WTC11 (cell line): ENCODE data around the gene RBFA. TPM values are rescaled to one million over a fixed set of nuclear protein-coding genes. Genes with fewer than 3 reads are reported as not detected.

Source experiments
- ATAC-seq: fragments of 200-7000 bp; cut with Tn5 transposase; 2 replicates; pipeline ENCODE4 v1.10.0; 2021; ENCODE audit warnings: mild to moderate bottlenecking, moderate library complexity
- CTCF ChIA-PET: fragments of 300-600 bp; sonication (Branson Sonifier 250); formaldehyde crosslinking; loops from one replicate; lab custom pipeline; 2021; ENCODE audit warnings: antibody characterized with exemption; lab: Charles Lee
- POLR2A ChIA-PET: fragments of 350-600 bp; sonication (Branson Sonifier 250); formaldehyde crosslinking; loops from one replicate; lab custom pipeline; 2021; ENCODE audit warnings: antibody characterized with exemption; lab: Charles Lee
- DNase-seq: peaks from one replicate; pipeline ENCODE4 v3.0.0; 2021; ENCODE audit warnings: low spot score
- H3K27ac Mint-ChIP-seq: 2 replicates; pipeline ENCODE4 v1.8.0; 2021; ENCODE audit warnings: mixed read lengths
- H3K27me3 Mint-ChIP-seq: 2 replicates; pipeline ENCODE4 v1.8.0; 2021; ENCODE audit warnings: low read depth, mild to moderate bottlenecking, moderate library complexity, mixed read lengths
- H3K36me3 Mint-ChIP-seq: 2 replicates; pipeline ENCODE4 v1.8.0; 2021; ENCODE audit warnings: mixed read lengths
- H3K4me1 Mint-ChIP-seq: 2 replicates; pipeline ENCODE4 v1.8.0; 2022; ENCODE audit warnings: mixed read lengths
- H3K4me3 Mint-ChIP-seq: 2 replicates; pipeline ENCODE4 v1.8.0; 2021; ENCODE audit warnings: mild to moderate bottlenecking, moderate library complexity, mixed read lengths
- H3K9me3 Mint-ChIP-seq: 2 replicates; pipeline ENCODE4 v1.8.0; 2021; ENCODE audit warnings: mixed read lengths
- ARID4B ChIP-seq: sonication (generic); formaldehyde crosslinking; IDR thresholded peaks from 2 replicates; pipeline ENCODE4 v1.8.0; 2023; ENCODE audit warnings: missing genetic modification reagents, mild to moderate bottlenecking, borderline replicate concordance
- CTCF ChIP-seq: fragments of 200-600 bp; IDR thresholded peaks from 2 replicates; pipeline ENCODE4 v1.8.0; 2022; ENCODE audit warnings: antibody characterized with exemption
- FOXK1 ChIP-seq: sonication (generic); formaldehyde crosslinking; IDR thresholded peaks from 2 replicates; pipeline ENCODE4 v1.8.0; 2022; ENCODE audit warnings: mild to moderate bottlenecking, moderate library complexity, missing genetic modification reagents
- MYBL2 ChIP-seq: sonication (generic); formaldehyde crosslinking; IDR thresholded peaks from 2 replicates; pipeline ENCODE4 v1.8.1; 2023; ENCODE audit warnings: mild to moderate bottlenecking, moderate library complexity, missing genetic modification reagents
- OVOL2 ChIP-seq: fragments of 250-450 bp; sonication (Bioruptor Pico); IDR thresholded peaks from 2 replicates; pipeline ENCODE4 v1.9.0; 2021; ENCODE audit warnings: mild to moderate bottlenecking, borderline replicate concordance
- ZNF219 ChIP-seq: sonication (generic); formaldehyde crosslinking; IDR thresholded peaks from 2 replicates; pipeline ENCODE4 v1.8.0; 2023; ENCODE audit warnings: missing genetic modification reagents, mild to moderate bottlenecking, borderline replicate concordance
- ZNF423 ChIP-seq: fragments of 250-450 bp; sonication (Bioruptor Pico); IDR thresholded peaks from 2 replicates; pipeline ENCODE4 v2.1.2; 2022; ENCODE audit warnings: mild to moderate bottlenecking, moderate library complexity
- total RNA-seq: library from RNA; stranded (reverse); gene quantifications from 3 replicates; pipeline ENCODE4 v1.2.3, GENCODE V29; 2021
- TF ChIP-seq, protein P1 (sequence below): sonication (generic); formaldehyde crosslinking; IDR thresholded peaks from 2 replicates; pipeline ENCODE4 v1.8.1; 2023; ENCODE audit warnings: mild to moderate bottlenecking, missing genetic modification reagents, moderate library complexity
- TF ChIP-seq, protein P2 (sequence below): sonication (generic); formaldehyde crosslinking; IDR thresholded peaks from 2 replicates; pipeline ENCODE4 v1.8.1; 2022; ENCODE audit warnings: missing genetic modification reagents, borderline replicate concordance
- TF ChIP-seq, protein P3 (sequence below): sonication (generic); formaldehyde crosslinking; IDR thresholded peaks from 2 replicates; pipeline ENCODE4 v1.8.1; 2022; ENCODE audit warnings: mild to moderate bottlenecking, missing genetic modification reagents, moderate library complexity, borderline replicate concordance
- TF ChIP-seq, protein P4 (sequence below): sonication (generic); formaldehyde crosslinking; IDR thresholded peaks from 2 replicates; pipeline ENCODE4 v1.8.0; 2022; ENCODE audit warnings: missing genetic modification reagents

Gene RBFA
- total RNA-seq, 1 experiment from 2014 or later, result 37.1 TPM

- Mint-ChIP-seq H3K27ac (no peak overlapping the region), H3K27me3 (peaks cover 11% of the 10 kb centered on the region; the same call in 1 of the 2 replicates), H3K4me1 (no peaks in the 10 kb centered on the region), H3K4me3 (no peak overlapping the region), H3K36me3 (peaks cover 9% of the 10 kb centered on the region), H3K9me3 (peaks cover 24% of the 10 kb centered on the region)
- TF ChIP-seq OVOL2 (no peak), CTCF (no peak), FOXK1 (CRISPR knock-in tag) (no peak), ARID4B (no peak), MYBL2 (CRISPR knock-in tag) (no peak)
- TF ChIP-seq, protein P1, sequence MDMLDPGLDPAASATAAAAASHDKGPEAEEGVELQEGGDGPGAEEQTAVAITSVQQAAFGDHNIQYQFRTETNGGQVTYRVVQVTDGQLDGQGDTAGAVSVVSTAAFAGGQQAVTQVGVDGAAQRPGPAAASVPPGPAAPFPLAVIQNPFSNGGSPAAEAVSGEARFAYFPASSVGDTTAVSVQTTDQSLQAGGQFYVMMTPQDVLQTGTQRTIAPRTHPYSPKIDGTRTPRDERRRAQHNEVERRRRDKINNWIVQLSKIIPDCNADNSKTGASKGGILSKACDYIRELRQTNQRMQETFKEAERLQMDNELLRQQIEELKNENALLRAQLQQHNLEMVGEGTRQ (CRISPR knock-in tag), result no peak
- TF ChIP-seq, protein P2, sequence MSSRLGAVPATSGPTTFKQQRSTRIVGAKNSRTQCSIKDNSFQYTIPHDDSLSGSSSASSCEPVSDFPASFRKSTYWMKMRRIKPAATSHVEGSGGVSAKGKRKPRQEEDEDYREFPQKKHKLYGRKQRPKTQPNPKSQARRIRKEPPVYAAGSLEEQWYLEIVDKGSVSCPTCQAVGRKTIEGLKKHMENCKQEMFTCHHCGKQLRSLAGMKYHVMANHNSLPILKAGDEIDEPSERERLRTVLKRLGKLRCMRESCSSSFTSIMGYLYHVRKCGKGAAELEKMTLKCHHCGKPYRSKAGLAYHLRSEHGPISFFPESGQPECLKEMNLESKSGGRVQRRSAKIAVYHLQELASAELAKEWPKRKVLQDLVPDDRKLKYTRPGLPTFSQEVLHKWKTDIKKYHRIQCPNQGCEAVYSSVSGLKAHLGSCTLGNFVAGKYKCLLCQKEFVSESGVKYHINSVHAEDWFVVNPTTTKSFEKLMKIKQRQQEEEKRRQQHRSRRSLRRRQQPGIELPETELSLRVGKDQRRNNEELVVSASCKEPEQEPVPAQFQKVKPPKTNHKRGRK (CRISPR knock-in tag), result no peak
- ChIA-PET POLR2A (no interaction called here), CTCF (no interaction called here)
- ATAC-seq, result no peak
- no peak for DNase-seq
These were observed 33.4 kb upstream of the RBFA start for GRCh38 chr18:80000877-80001276.

DNA sequence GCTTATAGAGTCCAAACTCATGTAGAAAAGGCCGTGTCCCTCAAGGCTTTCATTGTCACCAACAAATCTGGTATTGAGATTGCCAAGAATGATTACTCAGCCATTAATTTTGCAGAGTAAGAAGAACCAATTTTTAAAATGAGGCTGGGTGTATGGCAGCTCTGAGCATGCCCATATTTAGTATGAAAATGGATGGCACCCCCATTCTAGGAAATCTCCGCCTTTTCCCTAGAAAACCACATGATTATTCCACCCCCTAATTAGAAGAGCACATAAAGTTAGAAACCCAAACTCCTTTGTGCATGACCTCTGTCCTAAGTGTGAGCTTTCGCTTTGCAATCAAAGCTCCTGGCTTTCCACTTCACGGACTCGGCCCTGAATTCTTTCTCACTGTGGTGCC is 31.8 kb upstream of the RBFA start:
- H3K27ac Mint-ChIP-seq, result no peak overlapping the region
- peaks cover 11% of the 10 kb centered on the region for H3K4me1 Mint-ChIP-seq
- H3K9me3 Mint-ChIP-seq, result peaks cover 36% of the 10 kb centered on the region
- CTCF ChIA-PET, result no interaction called here
- no peak overlapping the region for H3K4me3 Mint-ChIP-seq
- peaks cover 16% of the 10 kb centered on the region for H3K36me3 Mint-ChIP-seq
- TF ChIP-seq, protein P3, sequence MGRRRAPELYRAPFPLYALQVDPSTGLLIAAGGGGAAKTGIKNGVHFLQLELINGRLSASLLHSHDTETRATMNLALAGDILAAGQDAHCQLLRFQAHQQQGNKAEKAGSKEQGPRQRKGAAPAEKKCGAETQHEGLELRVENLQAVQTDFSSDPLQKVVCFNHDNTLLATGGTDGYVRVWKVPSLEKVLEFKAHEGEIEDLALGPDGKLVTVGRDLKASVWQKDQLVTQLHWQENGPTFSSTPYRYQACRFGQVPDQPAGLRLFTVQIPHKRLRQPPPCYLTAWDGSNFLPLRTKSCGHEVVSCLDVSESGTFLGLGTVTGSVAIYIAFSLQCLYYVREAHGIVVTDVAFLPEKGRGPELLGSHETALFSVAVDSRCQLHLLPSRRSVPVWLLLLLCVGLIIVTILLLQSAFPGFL (CRISPR knock-in tag), result no peak
- TF ChIP-seq ZNF423 (CRISPR knock-in tag), result no peak
- no peak for TF ChIP-seq ZNF219 (CRISPR knock-in tag)
- TF ChIP-seq, protein P4, sequence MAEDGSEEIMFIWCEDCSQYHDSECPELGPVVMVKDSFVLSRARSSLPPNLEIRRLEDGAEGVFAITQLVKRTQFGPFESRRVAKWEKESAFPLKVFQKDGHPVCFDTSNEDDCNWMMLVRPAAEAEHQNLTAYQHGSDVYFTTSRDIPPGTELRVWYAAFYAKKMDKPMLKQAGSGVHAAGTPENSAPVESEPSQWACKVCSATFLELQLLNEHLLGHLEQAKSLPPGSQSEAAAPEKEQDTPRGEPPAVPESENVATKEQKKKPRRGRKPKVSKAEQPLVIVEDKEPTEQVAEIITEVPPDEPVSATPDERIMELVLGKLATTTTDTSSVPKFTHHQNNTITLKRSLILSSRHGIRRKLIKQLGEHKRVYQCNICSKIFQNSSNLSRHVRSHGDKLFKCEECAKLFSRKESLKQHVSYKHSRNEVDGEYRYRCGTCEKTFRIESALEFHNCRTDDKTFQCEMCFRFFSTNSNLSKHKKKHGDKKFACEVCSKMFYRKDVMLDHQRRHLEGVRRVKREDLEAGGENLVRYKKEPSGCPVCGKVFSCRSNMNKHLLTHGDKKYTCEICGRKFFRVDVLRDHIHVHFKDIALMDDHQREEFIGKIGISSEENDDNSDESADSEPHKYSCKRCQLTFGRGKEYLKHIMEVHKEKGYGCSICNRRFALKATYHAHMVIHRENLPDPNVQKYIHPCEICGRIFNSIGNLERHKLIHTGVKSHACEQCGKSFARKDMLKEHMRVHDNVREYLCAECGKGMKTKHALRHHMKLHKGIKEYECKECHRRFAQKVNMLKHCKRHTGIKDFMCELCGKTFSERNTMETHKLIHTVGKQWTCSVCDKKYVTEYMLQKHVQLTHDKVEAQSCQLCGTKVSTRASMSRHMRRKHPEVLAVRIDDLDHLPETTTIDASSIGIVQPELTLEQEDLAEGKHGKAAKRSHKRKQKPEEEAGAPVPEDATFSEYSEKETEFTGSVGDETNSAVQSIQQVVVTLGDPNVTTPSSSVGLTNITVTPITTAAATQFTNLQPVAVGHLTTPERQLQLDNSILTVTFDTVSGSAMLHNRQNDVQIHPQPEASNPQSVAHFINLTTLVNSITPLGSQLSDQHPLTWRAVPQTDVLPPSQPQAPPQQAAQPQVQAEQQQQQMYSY, result no peak
- TF ChIP-seq, all 79 proteins: peak for 0
- POLR2A ChIA-PET, result no interaction called here
- DNase-seq (no peak), ATAC-seq (no peak)
- peaks cover 11% of the 10 kb centered on the region; the same call in 1 of the 2 replicates for H3K27me3 Mint-ChIP-seq
